T-helper 2 cell treated with Interferon-gamma antibody and Interleukin-4, amounts not matched to agents 100 ng/mL and 5 ng/mL, for 36 hours (primary cell): Measurements from ENCODE around the gene CUEDC1. TPM values are rescaled to one million over a fixed set of nuclear protein-coding genes. Genes with fewer than 3 reads are reported as not detected.

Experiments
- intact Hi-C: fragments of 100-400 bp; cut with micrococcal nuclease; formaldehyde crosslinking; loops from one replicate; pipeline ENCODE4 v1.15.1; 2023
- total RNA-seq: library from RNA; stranded (reverse); gene quantifications from 2 replicates; pipeline ENCODE4 v1.2.3, GENCODE V29; 2022

Gene CUEDC1
- total RNA-seq, 1 donor from 2014 or later = 0.25 TPM

- intact Hi-C loops = no loop called here
Observed at GRCh38 chr17:57877803-57878377, 77.3 kb downstream of the CUEDC1 start.

GRCh38 chr17:57876866-57877237 is 78.4 kb downstream of the CUEDC1 start:
- intact Hi-C loops = no loop called here

DNA sequence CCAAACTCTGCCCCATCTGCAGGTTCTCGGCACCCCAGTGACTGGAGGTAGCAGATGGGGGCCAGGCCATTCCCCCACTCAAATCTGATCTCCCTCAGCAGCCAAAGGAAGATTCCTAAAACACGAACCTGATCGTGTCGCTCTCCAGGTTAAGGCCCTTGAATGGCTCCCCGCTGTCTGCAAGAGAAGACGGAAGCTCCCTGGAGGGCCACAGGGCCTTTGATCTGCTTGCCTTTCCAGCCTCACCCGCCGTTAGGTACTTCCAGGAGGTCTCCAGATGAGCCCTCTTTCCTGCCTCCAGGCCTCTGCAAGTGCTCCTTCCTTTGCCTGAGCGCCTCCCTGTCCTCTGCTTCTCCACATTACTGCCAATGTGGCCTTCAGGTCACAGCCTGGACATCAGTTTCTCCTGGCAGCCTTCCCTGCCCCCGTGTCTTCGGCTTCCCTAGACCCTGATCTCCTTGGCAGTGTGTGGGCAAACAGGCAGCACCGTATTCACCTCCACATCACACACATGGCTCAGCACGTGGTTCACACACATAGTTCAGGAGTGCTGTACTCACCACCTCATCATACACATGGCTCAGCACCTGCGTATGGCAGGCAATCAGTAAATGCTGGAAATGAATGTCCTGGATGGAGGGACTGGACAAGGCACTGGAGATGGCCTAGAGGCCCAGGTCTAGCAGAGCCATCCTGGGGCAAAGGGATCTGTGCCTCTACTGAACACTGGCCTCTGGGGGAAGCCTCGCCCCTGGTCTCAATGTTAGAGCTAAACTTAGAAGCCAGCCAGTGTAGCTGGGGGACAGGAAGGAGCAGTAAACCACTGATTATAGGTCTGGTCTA is 79.0 kb downstream of the CUEDC1 start:
- intact Hi-C loops = no loop called here

DNA sequence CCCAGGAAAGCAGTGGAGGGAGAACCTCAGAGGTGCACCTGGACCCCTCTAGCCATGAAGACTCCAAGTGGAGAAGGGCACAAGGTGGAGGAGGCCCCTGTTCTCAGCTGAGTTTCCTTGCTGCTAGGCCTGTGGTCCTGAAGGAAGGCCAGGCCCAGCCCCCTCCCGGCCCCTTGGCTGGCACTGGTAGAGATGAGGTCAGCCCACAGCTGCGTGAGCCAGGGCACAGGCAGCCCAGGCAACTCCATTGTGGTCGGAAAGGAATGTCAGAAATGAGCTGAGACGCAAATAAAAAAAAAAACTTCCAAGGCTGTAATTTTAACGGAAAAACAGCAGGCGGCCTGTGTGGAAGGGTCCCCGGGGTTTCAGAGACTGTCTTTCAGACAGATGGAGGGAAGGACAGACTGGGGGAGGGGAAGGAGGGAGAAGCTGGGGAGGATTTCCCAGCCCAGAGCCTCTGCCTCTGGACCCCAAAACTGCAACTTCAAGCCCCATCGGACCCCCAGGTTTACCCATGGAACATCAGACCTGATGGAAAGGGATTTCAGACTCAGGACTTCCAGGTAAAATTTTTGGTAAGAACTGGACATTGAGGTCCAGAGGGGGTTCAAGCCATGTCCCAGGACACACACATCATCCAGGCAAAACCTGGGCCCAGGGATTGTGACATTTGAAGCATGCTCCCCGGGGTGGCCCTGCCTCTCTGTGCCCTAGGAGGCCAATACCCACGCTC is 79.8 kb downstream of the CUEDC1 start:
- intact Hi-C loops = no loop called here

DNA sequence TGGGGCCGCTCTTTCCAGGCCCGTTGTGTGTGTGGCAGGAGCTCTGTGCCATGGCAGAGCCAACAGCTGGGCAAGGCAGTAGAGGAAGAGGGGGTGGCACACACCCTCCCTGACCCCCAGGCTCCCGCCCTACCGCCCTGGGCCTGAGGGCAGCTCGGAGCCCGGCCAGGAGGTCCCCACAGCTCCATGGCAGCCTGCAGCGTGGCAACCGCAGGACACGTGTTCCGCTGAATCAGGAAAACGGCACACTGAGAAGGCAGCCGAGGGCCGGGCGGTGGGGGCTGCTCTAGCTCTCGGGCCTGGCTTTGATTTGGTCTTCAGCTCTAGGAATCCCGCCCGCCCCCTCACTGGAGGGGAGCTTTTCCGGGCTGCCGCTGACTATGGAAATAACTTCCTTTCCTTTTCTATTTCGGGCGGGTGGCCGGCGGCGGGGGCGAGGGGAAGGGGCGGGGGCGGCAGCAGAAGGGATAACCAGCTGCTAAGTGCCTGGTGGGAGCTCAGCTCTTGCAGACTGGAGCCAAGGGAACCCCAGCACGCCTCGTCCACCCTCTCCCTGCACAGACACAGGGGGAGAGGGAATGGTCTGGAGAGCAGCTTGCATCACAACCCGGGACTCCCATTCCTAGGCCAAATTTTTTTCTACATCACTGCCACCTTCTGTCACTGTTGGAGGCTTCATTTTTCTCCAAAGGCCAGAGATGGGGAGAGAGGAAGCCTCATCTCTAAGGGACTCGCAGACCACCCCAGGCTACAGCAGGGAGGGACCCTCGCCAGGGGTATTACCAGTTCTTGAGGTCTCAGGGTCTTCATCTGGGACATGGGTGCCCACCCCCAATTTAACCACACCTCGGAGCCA is 80.5 kb downstream of the CUEDC1 start:
- intact Hi-C loops = no loop called here

- intact Hi-C loops = no loop called here
Observed at GRCh38 chr17:57874058-57874419, 81.2 kb downstream of the CUEDC1 start.

GRCh38 chr17:57873261-57874057 is 81.8 kb downstream of the CUEDC1 start:
- intact Hi-C loops = no loop called here

DNA sequence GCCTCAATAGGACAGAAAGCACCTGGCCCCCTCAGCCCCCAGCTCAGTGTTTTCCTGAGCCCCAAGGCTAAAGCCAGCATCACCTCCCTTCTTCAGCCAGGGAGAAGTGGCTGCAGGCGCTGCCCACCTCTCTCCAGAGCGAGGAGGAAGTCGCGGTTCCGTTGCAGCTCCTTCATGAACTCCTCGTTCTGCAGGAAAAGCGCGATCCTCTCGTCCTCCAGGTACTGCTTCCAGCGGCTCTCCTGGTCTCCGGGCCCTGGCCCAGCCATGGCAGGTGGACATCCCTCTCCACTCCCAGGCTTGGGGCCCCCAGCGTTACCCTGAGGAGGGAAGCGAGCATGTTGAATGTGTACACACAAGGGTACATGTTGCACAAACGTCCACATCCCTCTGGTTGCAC is 82.7 kb downstream of the CUEDC1 start:
- intact Hi-C loops = no loop called here

- intact Hi-C loops = no loop called here
Observed at GRCh38 chr17:57871863-57872262, 83.3 kb downstream of the CUEDC1 start.

DNA sequence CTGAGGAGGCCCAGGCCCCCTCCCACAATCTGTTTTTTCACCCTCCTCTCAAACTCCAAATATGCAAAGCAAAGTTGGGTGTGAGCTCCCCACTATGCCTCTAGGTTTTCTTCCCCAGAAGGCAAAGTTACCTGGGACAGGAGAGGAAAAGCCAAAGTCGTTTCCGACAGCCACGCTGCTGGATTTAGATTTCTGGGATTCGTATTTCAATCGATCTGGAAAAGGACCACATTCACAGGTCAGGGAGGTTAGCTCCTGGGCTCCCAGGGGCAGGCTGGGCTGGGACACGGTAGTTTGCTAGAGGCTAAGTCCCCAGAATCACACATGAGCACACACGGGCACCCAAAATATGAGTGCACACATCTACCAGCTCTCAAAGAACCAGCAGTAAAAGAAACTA is 84.1 kb downstream of the CUEDC1 start:
- intact Hi-C loops = no loop called here

DNA sequence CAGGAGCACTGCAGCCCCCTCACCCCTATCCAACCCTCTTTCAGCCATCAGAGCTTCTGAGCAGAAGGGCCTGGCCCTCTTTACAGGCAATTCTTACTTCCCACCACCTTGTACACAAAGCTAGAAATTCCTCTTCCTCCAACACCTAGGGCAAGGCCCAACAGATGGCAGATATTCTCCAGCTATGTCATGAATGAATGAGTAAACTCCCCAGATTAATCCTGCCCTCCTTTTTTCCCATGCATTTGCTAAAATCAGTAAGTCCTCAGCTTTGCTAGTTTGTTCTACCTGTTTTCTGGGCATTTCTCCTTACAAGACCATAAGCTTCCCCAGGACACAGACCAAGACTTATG is 85.0 kb downstream of the CUEDC1 start:
- intact Hi-C loops = no loop called here

GRCh38 chr17:57869617-57870282 is 85.5 kb downstream of the CUEDC1 start:
- intact Hi-C loops = no loop called here

- intact Hi-C loops = no loop called here
Observed at GRCh38 chr17:57868910-57869616, 86.1 kb downstream of the CUEDC1 start.

DNA sequence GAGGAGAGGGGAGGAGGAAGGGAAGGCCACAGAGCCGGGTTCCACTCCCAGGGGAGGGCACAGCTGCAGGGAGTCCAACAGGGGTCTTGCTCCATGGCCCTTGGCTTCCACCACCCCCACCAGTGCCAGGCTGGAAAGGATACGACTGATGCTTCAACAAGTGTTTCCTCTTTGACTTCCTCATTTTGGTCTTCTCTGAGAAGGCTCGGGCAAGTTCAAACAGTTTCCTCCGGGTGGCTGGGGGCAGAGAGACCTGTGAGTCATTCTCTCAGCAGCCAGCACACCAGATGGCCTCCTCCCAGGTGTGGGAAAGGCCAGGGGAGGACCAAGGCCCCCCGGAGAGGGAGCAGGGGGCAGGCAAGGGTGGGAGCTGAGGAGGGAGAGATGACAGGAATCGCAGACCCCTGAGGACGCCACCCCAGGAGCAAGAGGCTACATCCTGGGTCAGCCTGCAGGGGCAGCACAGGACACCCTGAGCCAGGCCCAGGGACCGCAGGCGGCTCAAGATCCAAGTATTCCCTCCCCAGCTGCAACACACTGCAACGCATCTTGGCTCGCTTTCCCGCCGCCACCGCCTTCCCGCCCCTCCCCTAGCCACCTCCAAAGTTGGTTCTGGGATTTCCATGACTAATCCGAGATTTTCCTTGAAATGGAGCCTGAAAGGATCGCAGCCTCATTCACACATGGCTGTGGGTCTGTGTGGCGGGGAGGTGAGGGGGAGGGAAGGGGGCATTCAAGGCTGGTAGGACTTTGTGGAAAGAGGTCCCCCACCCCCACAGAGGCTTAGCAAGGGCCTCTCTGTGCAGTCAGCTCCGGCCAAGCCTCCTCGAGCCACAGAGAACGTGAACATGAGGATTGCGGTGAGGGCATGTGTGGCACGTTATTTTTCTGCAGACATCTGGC is 87.0 kb downstream of the CUEDC1 start:
- intact Hi-C loops = no loop called here

- intact Hi-C loops = no loop called here
Observed at GRCh38 chr17:57867126-57867525, 88.1 kb downstream of the CUEDC1 start.

GRCh38 chr17:57866723-57867122 is 88.5 kb downstream of the CUEDC1 start:
- intact Hi-C loops = no loop called here

DNA sequence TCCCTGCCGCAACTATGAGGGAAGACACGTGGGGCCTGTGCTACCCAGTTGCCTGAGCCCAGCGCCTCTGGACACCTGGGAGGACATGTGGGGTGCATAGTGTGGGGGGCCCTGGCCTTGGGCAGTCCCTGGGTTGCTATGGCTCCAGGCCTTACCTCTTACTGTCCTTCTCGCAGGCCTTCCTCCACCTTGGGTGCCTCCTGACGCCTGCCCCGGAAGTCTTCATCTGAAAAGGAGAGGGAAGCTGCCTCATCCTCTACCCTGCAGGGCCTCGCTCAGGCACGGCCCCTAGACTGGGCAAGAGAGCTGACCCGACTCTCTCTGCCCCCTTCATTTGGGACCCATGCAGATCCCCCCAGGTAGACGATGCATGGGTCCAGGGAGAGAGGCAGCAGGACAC is 88.9 kb downstream of the CUEDC1 start:
- intact Hi-C loops = no loop called here

GRCh38 chr17:57864273-57864672 is 90.9 kb downstream of the CUEDC1 start:
- intact Hi-C loops = no loop called here
